ENCODE results near the gene TBC1D32. TPM values are rescaled to one million over a fixed set of nuclear protein-coding genes. Genes with fewer than 3 reads are reported as not detected.
"Not testable (repeated sequence)": the region's sequence is repeated elsewhere in the genome, so short reads cannot be mapped to it uniquely, and the experiment has no call there.

Gene TBC1D32
- total RNA-seq, 1 experiment from 2014 or later: 12.0 TPM

GRCh38 chr6:121210943-121211342, 123.3 kb downstream of the TBC1D32 start:
- no peaks in the 10 kb centered on the region for H3K79me2 ChIP-seq (ENCODE audit: low read depth)
- CTCF ChIA-PET: no interaction called here
- no peaks in the 10 kb centered on the region for H3K9me2 ChIP-seq (ENCODE audit: insufficient read depth)
- BruUV-seq (replicated peaks): no TSS peak
- H3K4me1 ChIP-seq (replicated peaks; ENCODE audit: insufficient read depth): no peaks in the 10 kb centered on the region
- H3K27me3 ChIP-seq (ENCODE audit: insufficient read depth, low read depth): no peaks in the 10 kb centered on the region
- POLR2A ChIA-PET (ENCODE audit: unreplicated experiment): no interaction called here
- H3K4me2 ChIP-seq: no peak overlapping the region
- no peaks in the 10 kb centered on the region for H3K36me3 ChIP-seq (ENCODE audit: low read depth)
- H3K27ac ChIP-seq: no peak overlapping the region
- H3K9me3 ChIP-seq (ENCODE audit: insufficient read depth, low read depth): peaks cover 4% of the 10 kb centered on the region; the same call in 1 of the 2 replicates
- H3F3A ChIP-seq (ENCODE audit: insufficient read depth, low read depth): no peaks in the 10 kb centered on the region
- no peak overlapping the region for H3K4me3 ChIP-seq
- TF ChIP-seq EZH2 (IDR thresholded peaks at IDR 0.05; ENCODE audit: low read depth): no peak
- TF ChIP-seq CTCF (conservative IDR thresholded peaks at IDR 0.05): no peak
- no peaks in the 10 kb centered on the region for H4K20me1 ChIP-seq (ENCODE audit: insufficient read depth)
- DNase-seq: no peak
- H2AFZ ChIP-seq: no peak overlapping the region
- intact Hi-C loops (cut with micrococcal nuclease; ENCODE audit: unreplicated experiment): no loop called here

- no peak overlapping the region for H3K4me2 ChIP-seq
- no peaks in the 10 kb centered on the region for H4K20me1 ChIP-seq (ENCODE audit: insufficient read depth)
- H3K4me3 ChIP-seq: no peak overlapping the region
Measured at GRCh38 chr6:121205569-121205968, 128.7 kb downstream of the TBC1D32 start.

GRCh38 chr6:121201105-121201504, 133.2 kb downstream of the TBC1D32 start:
- H3K27me3 ChIP-seq (ENCODE audit: insufficient read depth, low read depth): no peaks in the 10 kb centered on the region
- H3K27ac ChIP-seq: no peak overlapping the region
- ChIA-PET CTCF (no interaction called here), POLR2A (ENCODE audit: unreplicated experiment) (no interaction called here)
- peak in 1 of 2 experiments; percentile 57 for DNase-seq
- H3K79me2 ChIP-seq (ENCODE audit: low read depth): no peaks in the 10 kb centered on the region
- no peaks in the 10 kb centered on the region for H3K36me3 ChIP-seq (ENCODE audit: low read depth)
- no peaks in the 10 kb centered on the region for H3K9me3 ChIP-seq (ENCODE audit: insufficient read depth, low read depth)
- H3K9me2 ChIP-seq (ENCODE audit: insufficient read depth): no peaks in the 10 kb centered on the region
- H4K20me1 ChIP-seq (ENCODE audit: insufficient read depth): no peaks in the 10 kb centered on the region
- H3K4me3 ChIP-seq: no peak overlapping the region
- H2AFZ ChIP-seq: no peak overlapping the region
- peaks cover 7% of the 10 kb centered on the region for H3K4me1 ChIP-seq (replicated peaks; ENCODE audit: insufficient read depth)
- intact Hi-C loops (cut with micrococcal nuclease; ENCODE audit: unreplicated experiment): no loop called here
- H3K4me2 ChIP-seq: no peak overlapping the region
- H3F3A ChIP-seq (ENCODE audit: insufficient read depth, low read depth): no peaks in the 10 kb centered on the region
- no TSS peak for BruUV-seq (replicated peaks)
- no peak for TF ChIP-seq CTCF (conservative IDR thresholded peaks at IDR 0.05)
- TF ChIP-seq EZH2 (IDR thresholded peaks at IDR 0.05; ENCODE audit: low read depth): no peak

More at GRCh38 chr6:121205569-121205968, 128.7 kb downstream of the TBC1D32 start:
- no peak overlapping the region for H2AFZ ChIP-seq
- CTCF ChIA-PET: no interaction called here
- H3K27me3 ChIP-seq (ENCODE audit: insufficient read depth, low read depth): no peaks in the 10 kb centered on the region
- no peak for DNase-seq
- no peaks in the 10 kb centered on the region for H3K79me2 ChIP-seq (ENCODE audit: low read depth)
- no peak overlapping the region for H3K27ac ChIP-seq
- no peaks in the 10 kb centered on the region for H3K9me2 ChIP-seq (ENCODE audit: insufficient read depth)
- TF ChIP-seq CTCF (conservative IDR thresholded peaks at IDR 0.05): no peak
- TF ChIP-seq EZH2 (IDR thresholded peaks at IDR 0.05; ENCODE audit: low read depth): no peak
- H3K9me3 ChIP-seq (ENCODE audit: insufficient read depth, low read depth): no peaks in the 10 kb centered on the region
- no TSS peak for BruUV-seq (replicated peaks)
- intact Hi-C loops (cut with micrococcal nuclease; ENCODE audit: unreplicated experiment): no loop called here
- no peaks in the 10 kb centered on the region for H3F3A ChIP-seq (ENCODE audit: insufficient read depth, low read depth)
- peaks cover 7% of the 10 kb centered on the region for H3K4me1 ChIP-seq (replicated peaks; ENCODE audit: insufficient read depth)
- POLR2A ChIA-PET (ENCODE audit: unreplicated experiment): no interaction called here
- no peaks in the 10 kb centered on the region for H3K36me3 ChIP-seq (ENCODE audit: low read depth)

GRCh38 chr6:121196042-121196441, 138.2 kb downstream of the TBC1D32 start:
- H3K9me2 ChIP-seq (ENCODE audit: insufficient read depth); H3K36me3 ChIP-seq (ENCODE audit: low read depth); H3K27ac ChIP-seq; H3K4me2 ChIP-seq; H3F3A ChIP-seq (ENCODE audit: insufficient read depth, low read depth); H3K27me3 ChIP-seq (ENCODE audit: insufficient read depth, low read depth); H3K4me1 ChIP-seq (replicated peaks; ENCODE audit: insufficient read depth); H3K9me3 ChIP-seq (ENCODE audit: insufficient read depth, low read depth); H3K79me2 ChIP-seq (ENCODE audit: low read depth); DNase-seq; BruUV-seq (replicated peaks); H3K4me3 ChIP-seq; POLR2A ChIA-PET (ENCODE audit: unreplicated experiment); H4K20me1 ChIP-seq (ENCODE audit: insufficient read depth); intact Hi-C loops (cut with micrococcal nuclease; ENCODE audit: unreplicated experiment); CTCF ChIA-PET; H2AFZ ChIP-seq: not testable (repeated sequence)
